GM21786 (cell line): Measurements from ENCODE around the gene GC.
"Not testable (repeated sequence)": the region's sequence is repeated elsewhere in the genome, so short reads cannot be mapped to it uniquely, and the experiment has no call there.

ENCODE experiments used
- ATAC-seq: cut with Tn5 transposase; IDR thresholded peaks from one replicate; pipeline ENCODE4 v1.9.1; 2021; ENCODE audit not compliant: unreplicated experiment

GC gene

GRCh38 chr4:71769434-71769833 is 14.4 kb downstream of the GC start:
- no peak for ATAC-seq

GRCh38 chr4:71768123-71768522 is 15.8 kb downstream of the GC start:
- ATAC-seq = no peak

- no peak for ATAC-seq
Observed at GRCh38 chr4:71765821-71766383, 18.0 kb downstream of the GC start.

GRCh38 chr4:71765350-71765749 is 18.5 kb downstream of the GC start:
- no peak for ATAC-seq

GRCh38 chr4:71752383-71753042 is 31.4 kb downstream of the GC start:
- ATAC-seq = no peak

- ATAC-seq = no peak
Observed at GRCh38 chr4:71749008-71749594, 34.8 kb downstream of the GC start.

GRCh38 chr4:71746379-71746778 is 37.5 kb downstream of the GC start:
- ATAC-seq = no peak

- ATAC-seq = not testable (repeated sequence)
Observed at GRCh38 chr4:71738782-71739181, 45.1 kb downstream of the GC start.

GRCh38 chr4:71732706-71733105 is 51.2 kb downstream of the GC start:
- ATAC-seq = no peak

- ATAC-seq = no peak
Observed at GRCh38 chr4:71732066-71732465, 51.8 kb downstream of the GC start.

GRCh38 chr4:71729856-71730255 is 54.0 kb downstream of the GC start:
- ATAC-seq = no peak

- peak; percentile 76 for ATAC-seq
Observed at GRCh38 chr4:71713611-71714203, 70.2 kb downstream of the GC start.

GRCh38 chr4:71711985-71712348 is 71.9 kb downstream of the GC start:
- no peak for ATAC-seq

GRCh38 chr4:71711044-71711984 is 72.6 kb downstream of the GC start:
- ATAC-seq = no peak

- no peak for ATAC-seq
Observed at GRCh38 chr4:71709961-71710360, 73.9 kb downstream of the GC start.

GRCh38 chr4:71698141-71698540 is 85.7 kb downstream of the GC start:
- no peak for ATAC-seq

- no peak for ATAC-seq
Observed at GRCh38 chr4:71697031-71697430, 86.8 kb downstream of the GC start.

GRCh38 chr4:71694961-71695360 is 88.9 kb downstream of the GC start:
- ATAC-seq = no peak

- no peak for ATAC-seq
Observed at GRCh38 chr4:71692963-71693362, 90.9 kb downstream of the GC start.

GRCh38 chr4:71692198-71692597 is 91.7 kb downstream of the GC start:
- no peak for ATAC-seq
